ENCODE results near the gene CCDC57.

Gene CCDC57

DNA sequence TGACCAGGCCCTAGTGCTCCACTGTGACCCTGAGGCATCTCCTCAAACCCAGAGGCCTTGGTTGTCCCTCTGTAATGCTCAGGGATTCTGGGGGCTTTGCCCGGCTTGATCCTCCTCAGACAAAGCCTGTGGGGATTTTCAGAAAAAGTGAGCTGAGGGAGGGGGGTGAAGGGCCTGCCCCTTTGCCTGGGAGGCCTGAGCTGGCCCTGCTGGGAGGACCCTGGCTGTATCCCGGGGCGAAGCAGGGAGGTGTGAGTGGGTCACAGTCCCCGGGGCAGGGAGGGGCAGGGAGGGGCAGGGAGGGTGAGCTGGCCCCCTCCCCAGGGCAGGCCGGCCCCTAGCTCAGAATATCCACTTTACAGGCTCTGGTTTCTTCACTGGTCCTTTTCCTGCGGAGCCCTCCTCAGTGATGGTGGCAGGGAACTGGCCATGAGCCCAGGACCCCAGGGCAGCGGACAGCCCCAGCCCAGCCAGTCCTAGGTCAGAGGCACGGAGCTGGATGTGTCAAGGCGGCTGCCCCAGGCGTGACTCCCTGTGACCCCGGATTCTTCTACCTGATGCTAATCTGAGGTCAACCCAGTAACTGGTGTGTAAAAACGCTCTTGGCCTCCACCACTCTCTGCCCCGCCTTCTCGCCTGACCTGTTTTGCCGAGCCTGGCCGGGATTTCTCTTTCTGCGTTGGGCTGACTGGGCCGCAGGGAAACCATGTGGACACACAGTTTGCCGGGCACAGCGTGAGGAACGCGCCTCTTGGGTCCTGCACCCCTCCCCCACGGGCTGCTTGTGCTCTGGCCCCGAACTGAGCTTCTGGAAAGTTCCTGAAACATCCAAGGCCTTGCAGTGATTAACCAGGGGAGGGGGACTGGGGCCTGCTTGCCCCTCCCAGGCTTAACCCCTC lies 108.8 kb downstream of the CCDC57 start:
- DNase-seq = no peak

DNA sequence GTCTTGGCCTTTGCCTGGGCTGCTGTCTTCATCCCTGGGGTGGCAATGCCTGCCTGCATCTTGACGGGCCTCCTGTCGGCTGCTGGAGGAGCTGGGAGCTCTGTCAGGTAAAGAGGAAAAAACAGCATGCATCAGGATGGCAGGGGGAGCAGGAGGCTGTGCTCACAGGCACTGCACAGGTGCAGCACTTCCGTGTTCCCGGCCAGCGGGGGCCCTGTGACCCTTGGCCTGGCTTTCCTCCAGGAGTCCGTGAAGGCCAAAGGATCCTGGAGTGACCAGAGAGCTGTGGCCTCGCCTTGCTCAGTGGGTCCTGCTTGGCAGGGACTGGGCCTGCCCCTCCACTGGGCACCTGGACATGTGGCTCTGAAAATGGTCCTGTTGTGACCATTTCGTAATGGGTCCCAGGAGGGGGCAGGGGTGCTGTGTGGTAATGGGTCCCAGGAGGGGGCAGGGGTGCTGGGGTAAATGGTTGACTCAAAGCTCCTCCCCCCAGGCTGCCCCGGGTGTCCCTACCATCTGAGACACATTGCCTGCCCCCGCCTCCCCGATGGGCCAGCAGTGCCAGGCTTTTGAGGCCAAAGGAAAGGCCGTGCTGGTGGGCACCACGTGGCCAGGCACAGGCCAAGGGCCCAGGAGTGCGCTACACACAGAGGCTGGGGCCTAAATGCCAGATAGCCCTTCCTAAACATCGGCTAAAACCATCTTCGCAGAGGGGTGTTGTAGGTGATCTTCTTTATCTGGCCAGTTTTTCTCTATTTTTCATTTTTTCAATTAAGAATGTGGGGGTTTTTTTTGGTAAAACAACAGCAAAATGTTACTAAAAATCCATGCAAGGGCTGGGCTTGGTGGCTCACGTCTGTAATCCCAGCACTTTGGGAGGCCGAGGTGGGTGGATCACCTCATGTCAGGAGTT lies 110.6 kb downstream of the CCDC57 start:
- DNase-seq = no peak

DNA sequence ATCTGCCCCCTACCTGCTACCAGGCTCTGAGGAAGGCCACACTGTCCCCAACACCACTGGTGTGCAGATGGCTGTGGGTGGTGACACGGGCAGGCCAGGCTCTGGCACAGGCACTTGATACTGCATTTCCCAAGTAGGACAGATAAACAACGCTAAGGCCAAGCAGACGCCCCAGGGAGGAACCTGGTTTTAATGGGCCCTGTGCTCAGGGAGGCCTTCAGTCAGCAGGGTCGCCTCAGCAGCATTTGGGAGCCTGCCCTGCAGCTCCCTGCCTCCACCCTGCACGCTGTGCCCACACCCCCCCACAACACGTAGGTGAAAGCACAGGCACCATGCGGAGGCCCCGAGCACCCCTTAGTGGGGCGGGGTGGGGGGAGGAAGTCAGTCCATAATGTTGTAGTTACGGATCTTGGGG lies 111.3 kb downstream of the CCDC57 start:
- no peak for DNase-seq

DNA sequence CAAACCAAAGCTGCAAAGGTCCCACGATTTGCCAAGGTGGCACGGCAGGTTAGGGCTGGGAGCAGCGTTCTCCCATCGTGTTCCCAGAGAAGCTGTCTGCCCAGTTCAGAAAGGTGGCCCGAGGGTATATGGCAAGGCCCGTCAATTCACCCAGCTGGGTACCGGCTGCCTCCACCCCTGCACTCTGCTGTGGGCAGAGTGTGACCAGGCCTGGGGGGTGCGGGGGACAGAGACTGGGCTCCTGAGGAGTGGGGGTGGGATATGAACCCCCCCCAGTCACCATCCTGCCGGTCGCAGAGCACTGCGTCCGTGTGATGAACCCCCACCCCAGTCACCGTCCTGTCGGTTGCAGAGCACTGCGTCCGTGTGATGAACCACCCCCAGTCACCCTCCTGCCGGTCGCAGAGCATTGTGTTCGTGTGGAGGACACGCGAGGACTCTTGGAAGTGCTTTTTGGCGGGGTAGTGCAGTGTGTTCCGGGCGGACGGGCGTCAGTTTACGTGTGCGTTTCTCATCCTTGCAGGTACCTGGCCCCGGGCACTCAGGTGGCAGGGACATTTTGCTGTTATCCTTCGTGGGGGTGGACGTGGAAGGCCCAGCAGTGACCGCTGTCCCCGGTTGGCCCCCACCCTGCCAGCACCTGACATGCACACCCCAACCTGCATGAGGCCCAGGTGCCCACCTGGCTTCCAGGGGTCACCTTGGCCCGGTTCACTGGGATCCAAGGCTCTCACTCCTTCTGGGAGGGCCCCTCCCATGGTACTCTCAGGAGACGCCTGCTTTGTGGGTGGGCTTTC lies 111.9 kb downstream of the CCDC57 start:
- DNase-seq = no peak

DNA sequence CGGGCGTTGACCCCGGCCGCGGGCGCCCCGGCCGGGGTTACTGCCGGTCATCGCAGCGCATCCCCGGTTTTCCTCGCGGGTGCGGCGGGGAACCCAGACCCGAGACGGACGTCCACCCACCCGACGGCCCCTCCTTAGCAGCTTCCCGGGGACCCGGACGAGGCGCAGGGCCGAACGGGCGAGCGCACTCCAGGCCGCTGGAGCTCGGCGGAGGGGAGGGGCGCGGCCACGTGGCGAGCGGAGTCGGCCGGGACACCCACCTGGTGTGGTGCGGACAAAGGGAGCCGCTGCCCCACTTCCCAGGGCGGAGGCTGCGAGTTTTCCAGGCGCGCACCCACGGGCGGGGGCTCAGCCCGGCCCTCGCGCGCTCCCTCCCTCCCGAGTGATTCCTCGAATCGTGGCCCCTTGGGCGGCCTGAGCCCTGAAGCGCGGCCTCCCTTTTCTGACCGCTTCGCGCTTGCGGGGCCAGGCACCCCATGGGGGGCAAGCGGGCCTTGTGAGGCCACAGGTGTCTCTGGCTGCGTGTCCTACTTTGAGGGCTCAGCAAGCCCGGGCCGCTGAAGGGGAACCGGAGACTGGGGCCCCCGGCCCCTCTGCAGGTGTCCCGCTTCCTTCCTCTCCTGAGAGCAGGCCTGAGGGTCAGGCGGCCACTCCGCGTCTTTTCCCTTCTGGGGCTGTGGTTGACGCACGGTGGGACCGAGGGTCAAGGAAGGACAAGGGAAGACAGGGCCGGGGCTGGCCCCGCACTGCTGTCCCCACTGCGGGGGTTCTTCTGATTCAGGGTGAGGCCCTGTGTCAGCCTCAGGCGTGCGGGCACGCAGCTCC lies 113.5 kb downstream of the CCDC57 start:
- peak in 1 of 5 donors; percentile 10 for DNase-seq

DNA sequence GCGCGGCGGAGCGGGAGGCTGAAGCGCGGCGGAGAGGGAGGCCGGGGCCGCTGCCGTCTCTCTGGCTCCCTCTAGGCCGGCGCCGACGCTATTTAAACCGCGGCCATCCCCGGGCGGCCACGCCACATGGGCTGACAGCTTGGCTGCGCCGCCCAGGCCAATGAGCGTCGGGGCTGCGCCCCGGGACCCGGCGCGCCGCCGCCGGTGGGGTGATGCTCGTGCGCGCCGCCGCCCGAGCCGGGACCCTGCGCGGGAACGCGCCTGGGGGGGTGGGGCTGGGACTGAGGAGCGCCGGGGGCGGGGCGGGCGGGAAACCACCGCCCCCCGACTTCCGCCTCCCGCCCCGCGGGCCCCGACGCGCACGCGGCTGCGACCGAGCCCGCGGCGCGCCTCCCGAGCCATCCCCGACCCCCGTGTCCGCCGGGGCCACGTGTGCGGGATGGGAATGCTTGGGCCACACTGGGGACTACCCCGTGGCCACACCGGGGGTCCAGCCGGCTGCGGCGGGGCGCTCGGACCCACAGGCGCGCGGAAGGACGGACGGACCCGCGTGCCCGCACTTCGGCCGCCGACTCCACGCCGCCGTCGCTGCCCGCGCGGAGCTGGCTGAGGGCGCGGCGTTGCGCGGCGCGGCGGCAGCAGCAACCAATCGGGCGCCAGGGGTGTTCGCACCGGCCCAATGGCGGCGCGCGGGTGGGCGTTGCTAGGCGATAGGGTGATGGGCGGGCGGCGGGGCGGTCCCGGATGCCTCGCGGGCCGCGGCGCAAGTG lies 114.3 kb downstream of the CCDC57 start, which contains the start of gene FASN:
TSS of gene FASN (minus strand) at position 68 of the 770 bp plus-strand sequence. CDS start 1,791 bp downstream, outside the sequence.
- peak; percentile 85 to 94 (median 86) for DNase-seq

DNA sequence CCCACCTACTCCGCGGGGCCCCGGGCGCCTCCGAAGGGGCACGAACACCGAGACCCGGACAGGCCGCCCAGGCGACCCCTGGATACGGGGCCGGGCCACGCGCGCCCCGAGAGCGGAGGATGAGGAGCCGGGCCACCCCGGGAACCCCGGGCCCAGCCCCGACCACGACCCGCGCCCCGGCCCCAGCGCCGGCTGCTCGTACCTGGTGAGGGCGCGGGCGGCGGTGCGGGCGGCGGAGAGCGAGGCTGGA lies 114.8 kb downstream of the CCDC57 start:
- no peak for DNase-seq

DNA sequence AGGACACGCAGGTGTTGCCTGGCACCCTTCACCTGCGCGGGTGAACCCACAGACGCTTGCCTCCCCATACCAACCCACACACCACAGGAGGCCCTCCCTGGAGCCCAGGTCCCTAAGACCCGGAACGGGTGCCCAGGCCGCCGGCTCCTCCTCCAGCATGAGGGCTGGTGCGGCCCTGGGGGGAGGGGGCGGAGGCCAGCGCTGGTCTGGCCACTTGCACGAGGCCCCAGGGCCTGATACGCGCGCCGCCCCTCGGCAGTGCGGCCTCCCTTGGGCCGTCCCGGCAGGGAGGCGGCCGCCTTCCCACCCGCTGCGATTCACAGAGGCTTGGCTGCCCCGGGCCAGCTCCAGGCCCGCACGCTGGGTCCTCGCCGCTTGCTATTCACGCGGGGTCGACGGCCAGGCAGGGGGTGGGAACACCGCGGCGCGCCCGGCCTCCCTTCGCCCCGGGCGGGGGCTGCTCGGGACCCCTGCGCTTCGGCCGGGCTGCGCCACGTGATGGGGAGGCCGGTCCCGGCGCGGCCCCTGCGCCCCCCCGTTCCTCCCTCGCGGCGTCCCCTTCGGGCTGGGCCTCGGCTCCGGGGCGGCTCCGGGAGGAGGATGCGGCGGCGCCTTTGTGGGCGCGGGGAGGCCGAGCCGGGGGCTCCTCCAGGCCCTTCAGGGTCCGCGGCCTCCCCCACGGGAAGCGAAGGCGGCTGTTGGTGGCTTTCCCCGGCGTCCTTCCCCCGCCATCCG lies 115.3 kb downstream of the CCDC57 start:
- peak in 3 of 5 donors; percentile 14 to 33 (median 24) for DNase-seq

DNA sequence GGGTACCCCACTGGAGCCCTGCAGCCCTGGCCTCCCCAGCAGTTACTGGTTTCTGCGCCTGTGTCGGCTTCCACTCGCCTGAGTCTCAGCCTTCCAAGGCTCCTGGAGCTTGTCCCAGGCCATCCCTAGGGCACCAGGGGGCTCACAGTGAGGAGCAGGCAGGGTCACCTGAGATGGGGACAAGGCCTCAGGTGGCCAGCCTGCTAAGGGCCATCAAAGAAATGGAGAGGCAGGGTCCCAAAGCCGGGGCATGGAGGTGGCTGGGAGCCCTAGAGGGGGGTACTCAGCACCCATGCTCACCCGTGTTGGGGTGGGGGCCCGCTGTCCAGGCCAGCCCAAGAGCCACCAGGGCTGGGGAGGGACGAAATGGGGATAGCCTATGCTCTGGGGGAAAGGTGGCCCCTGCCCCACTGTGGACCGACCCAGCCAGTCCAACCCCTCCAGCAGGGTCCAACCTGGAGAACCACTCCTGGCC lies 115.9 kb downstream of the CCDC57 start:
- peak in 1 of 5 donors; percentile 13 for DNase-seq

DNA sequence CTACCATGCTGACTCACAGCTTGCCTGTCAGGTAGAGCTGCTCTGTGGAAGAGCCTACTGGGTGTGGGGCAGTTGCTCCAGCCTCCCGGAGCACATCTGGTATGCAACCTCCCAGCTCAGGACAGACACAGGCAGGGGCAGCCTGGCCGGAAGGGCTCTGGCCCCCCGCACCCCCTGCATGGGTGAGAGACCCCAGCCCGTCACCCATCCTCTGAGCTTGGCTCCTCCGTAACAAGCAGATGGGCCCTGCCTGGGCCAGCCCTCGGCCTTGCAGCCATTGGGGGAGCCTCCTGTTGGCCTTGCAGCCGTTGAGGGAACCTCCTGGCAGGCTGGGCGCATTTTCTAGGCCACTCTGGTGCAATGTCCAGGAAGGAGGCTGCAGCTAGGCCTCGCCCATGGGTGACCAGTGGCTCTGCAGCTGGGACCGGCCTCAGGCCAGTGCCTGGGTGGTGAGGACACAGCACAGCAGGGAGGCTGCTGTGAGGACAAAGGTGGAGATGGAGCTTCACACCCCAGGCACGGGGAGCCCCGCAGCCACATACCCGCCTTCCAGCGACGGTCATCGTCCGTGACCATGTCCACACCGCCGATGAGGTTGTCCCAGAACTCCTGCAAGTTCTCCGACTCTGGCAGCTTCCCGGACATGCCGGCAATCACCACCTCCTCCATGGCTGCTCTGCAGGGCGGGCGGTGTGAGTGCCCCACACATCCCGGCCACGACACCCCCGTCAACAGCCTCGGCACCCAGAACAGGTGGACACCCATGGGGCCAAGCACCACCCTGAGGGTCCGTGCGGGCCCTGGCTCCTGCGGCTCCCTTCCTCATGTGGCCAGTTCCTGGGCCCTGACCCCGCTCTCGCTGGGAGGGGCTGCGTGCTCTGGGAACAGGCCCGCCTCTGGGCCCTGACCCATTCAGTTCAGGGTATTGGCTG lies 116.6 kb downstream of the CCDC57 start:
- peak in 1 of 5 donors; percentile 8 for DNase-seq

DNA sequence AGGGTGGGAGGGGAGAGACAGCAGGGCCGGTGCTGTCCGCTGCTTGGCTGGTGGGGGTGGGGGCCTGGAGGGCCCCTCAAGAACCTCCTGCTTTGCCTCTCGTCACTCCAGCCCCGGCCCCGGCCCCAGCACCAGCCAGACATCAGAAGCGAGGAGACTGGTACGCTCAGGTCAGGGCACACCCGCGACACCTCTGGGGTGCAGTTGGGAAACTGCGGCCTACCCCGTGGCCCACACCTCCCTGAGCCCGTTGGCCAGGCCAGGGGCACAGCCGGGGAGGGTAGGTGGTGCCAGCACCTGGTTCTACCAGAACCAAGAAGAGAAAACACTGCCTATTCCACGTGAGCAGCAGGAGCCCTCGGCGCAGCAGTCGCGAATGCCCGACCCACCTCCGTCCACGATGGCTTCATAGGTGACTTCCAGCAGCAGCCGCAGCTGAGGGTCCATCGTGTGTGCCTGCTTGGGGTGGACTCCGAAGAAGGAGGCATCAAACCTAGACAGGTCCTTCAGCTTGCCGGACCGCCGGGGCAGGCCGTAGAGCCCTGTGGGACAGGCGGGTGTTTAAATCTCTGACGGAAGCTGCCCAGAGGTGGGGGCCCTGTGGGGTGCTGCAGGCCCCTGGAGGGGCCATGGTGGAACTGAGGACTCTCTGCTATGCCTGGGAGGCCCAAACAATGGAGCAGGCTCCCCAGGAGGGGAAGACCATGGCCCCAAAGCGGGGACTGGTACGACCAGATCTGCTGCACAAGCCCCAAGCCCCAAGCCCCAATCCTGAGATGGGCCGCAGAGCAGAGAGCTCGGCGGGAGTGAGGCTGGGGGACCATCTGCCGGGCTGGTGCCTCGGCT lies 117.5 kb downstream of the CCDC57 start:
- peak in 1 of 5 donors; percentile 10 for DNase-seq

DNA sequence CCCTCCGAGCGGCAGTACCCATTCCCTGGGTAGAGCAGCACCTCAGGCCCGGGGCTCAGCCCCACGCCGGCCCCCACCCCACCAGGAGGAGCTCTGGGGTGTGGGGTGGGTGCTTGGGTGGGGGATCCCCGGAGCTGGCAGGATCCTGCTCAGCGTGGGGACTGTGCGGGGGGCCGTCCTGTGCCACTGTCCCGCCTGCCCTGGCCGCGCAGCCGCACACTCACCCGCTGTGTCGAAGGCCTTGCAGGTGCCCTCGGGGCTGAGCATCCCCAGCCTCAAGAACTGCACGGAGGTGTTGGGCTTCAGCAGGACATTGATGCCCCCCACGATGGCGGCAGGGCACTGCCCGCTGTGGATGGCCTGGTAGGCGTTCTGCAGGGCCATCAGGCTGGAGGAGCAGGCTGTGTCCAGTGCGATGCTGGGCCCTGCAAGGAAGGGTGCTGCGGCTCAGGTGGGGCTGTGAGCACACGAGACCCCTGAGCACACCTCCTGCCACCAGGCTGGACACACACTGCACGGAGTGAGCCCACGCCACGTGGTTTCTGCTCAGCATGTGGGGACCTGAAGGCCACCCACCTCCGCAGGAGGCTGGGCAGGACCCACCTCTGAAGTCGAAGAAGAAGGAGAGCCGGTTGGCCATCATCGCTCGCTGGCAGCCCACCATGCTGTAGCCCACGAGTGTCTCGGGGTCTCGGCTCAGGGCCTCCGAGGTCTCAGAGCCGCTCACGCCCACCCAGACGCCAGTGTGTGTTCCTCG lies 119.5 kb downstream of the CCDC57 start:
- DNase-seq = peak in 1 of 5 donors; percentile 13

DNA sequence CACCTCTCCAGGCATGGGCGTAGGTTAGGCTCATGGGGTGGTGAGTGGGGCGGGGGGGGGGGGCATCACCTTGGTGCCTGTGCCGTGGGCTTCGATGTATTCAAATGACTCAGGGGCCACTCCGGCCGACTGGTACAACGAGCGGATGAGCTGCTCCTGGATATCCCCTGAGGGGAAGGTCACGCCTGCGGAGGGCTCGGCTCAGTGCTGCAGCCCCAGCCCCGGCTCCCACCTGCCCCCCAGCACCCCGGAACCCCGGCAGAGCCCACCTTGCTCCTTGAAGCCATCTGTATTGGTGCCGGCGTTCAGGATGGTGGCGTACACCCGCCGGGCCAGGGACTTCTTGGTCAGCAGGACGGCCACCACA lies 120.0 kb downstream of the CCDC57 start:
- DNase-seq = no peak

DNA sequence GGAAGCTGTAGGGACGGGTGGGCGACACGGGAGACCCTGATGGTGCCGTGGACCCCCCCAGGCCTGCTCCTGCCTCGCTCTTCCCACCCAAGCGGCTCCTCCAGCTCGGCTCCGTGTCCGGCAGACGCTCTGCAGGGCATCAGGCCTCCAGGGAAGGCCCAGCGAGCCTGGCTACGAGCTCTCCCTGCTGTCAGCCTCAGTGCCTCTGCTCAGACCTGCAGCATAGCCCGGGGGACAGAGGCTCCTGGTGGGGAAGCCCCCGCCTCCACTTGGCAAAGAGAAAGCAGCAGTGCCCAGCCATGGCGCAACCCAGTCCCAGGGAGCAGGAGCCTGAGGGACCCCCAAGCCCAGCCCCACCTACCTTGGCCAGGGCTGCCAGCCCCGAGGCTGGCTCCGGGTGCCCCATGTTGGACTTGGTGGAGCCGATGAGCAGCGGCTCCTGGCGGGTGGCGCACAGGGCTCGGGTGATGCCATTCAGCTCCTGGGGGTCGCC lies 120.5 kb downstream of the CCDC57 start:
- no peak for DNase-seq

DNA sequence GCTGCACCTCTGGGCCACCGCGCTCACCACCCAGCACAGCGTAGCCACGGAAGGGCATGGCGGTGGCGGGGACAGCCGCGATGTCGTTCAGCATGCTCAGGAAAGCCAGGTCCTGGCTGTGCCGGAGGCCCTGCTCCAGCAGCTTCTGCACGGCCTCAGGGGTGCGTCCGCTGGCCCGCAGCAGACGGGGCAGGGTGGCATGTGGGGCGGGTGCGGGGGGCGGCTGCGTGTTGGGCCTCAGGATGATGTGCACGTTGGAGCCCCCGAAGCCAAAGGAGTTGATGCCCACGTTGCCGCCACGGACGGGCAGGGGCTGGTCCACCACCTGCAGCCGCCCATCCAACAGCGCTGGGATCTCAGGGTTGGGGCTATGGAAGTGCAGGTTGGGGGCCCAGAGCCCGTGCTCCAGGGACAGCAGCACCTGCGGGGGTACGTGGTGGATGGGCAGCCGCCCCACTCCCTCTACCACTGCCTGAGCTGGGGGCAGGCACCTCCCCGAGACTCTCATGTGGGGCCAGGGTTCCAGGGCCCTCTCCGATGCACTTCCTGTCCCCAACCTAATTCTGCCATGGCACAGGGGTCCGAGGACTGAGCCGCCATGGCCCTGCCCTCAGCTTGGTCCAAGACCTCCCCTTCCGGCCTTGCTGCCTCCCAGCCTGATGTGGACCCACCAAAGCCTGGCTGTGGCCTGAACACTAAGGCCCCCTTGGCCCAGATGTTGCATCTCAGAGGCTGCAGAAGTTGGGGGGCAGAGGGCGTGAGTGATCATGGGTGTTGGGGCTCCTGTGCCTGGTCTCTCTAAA lies 121.2 kb downstream of the CCDC57 start:
- peak in 1 of 5 donors; percentile 12 for DNase-seq

Measured in T-helper 1 cell (primary cell).